Natural killer cell (primary cell): ENCODE measurements around the gene RAB39A. TPM values are rescaled to one million over a fixed set of nuclear protein-coding genes. Genes with fewer than 3 reads are reported as not detected.

Source experiments
- ATAC-seq, 3 donors: fragments of 150-1000 bp in 2 of 3; fragments of 200-7000 bp in 1 of 3; cut with Tn5 transposase; 1 replicate in 1 of 3; 2 replicates in 2 of 3; pipeline ENCODE4 v1.10.0; 2021; ENCODE audit warnings: mild to moderate bottlenecking in 2 of 3, moderate library complexity in 2 of 3
- DNase-seq, 2 donors: peaks; one replicate each; pipeline versions ENCODE4 v3.0.0 to v3.0.0-alpha.2; 2013 to 2021; ENCODE audit warnings: mixed read lengths in 1 of 2
- H3K27ac ChIP-seq: one replicate; pipeline ENCODE4 v1.5.1; 2013; ENCODE audit warnings: mild to moderate bottlenecking, low read length
- H3K27me3 ChIP-seq: one replicate; pipeline ENCODE4 v1.6.1; 2013; ENCODE audit warnings: low read length; ENCODE audit not compliant: control insufficient read depth, insufficient read depth
- H3K36me3 ChIP-seq: one replicate; pipeline ENCODE4 v1.6.1; 2013; ENCODE audit warnings: low read length; ENCODE audit not compliant: control insufficient read depth, insufficient read depth
- H3K4me1 ChIP-seq: one replicate; pipeline ENCODE4 v1.6.1; 2013; ENCODE audit warnings: low read length; ENCODE audit not compliant: control insufficient read depth, insufficient read depth
- H3K4me3 ChIP-seq: one replicate; pipeline ENCODE4 v1.5.1; 2013; ENCODE audit warnings: low read length
- H3K9me3 ChIP-seq: one replicate; pipeline ENCODE4 v1.6.1; 2013; ENCODE audit warnings: low read length; ENCODE audit not compliant: control insufficient read depth, insufficient read depth
- H3K27ac Mint-ChIP-seq, 2 donors: one replicate each; pipeline ENCODE4 v1.8.0; 2022; ENCODE audit warnings: mild to moderate bottlenecking in 2 of 2, mixed read lengths in 2 of 2, moderate library complexity in 1 of 2
- H3K27me3 Mint-ChIP-seq, 2 donors: one replicate each; pipeline ENCODE4 v1.8.0; 2022; ENCODE audit warnings: low read depth in 2 of 2, mixed read lengths in 2 of 2
- H3K36me3 Mint-ChIP-seq: one replicate; pipeline ENCODE4 v1.8.0; 2022; ENCODE audit warnings: mixed read lengths
- H3K4me1 Mint-ChIP-seq, 2 donors: one replicate each; pipeline ENCODE4 v1.8.0; 2022; ENCODE audit warnings: mixed read lengths in 2 of 2
- H3K4me3 Mint-ChIP-seq: one replicate; pipeline ENCODE4 v1.8.0; 2022; ENCODE audit warnings: mild to moderate bottlenecking, moderate library complexity, mixed read lengths
- H3K9me3 Mint-ChIP-seq, 2 donors: one replicate each; pipeline ENCODE4 v1.8.0; 2022; ENCODE audit warnings: mixed read lengths in 2 of 2
- CTCF ChIP-seq: fragments of 200-600 bp; IDR thresholded peaks from one replicate; pipeline ENCODE4 v1.8.0; 2022; ENCODE audit warnings: antibody characterized with exemption
- WGBS: methylation state at CpG from one replicate; pipeline ENCODE4 v1.1.7; 2013; ENCODE audit warnings: missing lambda C conversion rate; ENCODE audit not compliant: insufficient coverage; 5-methylcytosine and 5-hydroxymethylcytosine counted together
- intact Hi-C: fragments of 100-400 bp; cut with micrococcal nuclease; formaldehyde crosslinking; loops from one replicate; pipeline ENCODE4 v1.14.2; 2022
- total RNA-seq, 4 donors: library from RNA; stranded (reverse); fragments of 120-200 nt in 1 of 4; gene quantifications; one replicate each; pipeline versions ENCODE4 v1.2.3 to v1.2.4, GENCODE V29; 2013 to 2022

Gene RAB39A
- total RNA-seq, 3 donors from 2014 or later (not counting 1 experiment from before 2014, with no cell fraction given), result 0.14 to 0.20 TPM; not detected in 1

- Mint-ChIP-seq H3K36me3 (no peaks in the 10 kb centered on the region), H3K27ac (no peak overlapping the region), H3K27me3 (no peaks in the 10 kb centered on the region), H3K9me3 (no peaks in the 10 kb centered on the region), H3K4me1 (peaks cover 45 to 47% of the 10 kb centered on the region in 2 donors), H3K4me3 (no peak overlapping the region)
- Histone ChIP-seq H3K4me3 (no peak overlapping the region), H3K27me3 (no peaks in the 10 kb centered on the region), H3K27ac (no peak overlapping the region), H3K9me3 (no peaks in the 10 kb centered on the region), H3K4me1 (peaks cover 11% of the 10 kb centered on the region), H3K36me3 (peaks cover under 1% of the 10 kb centered on the region)
- intact Hi-C loops, result no loop called here
- TF ChIP-seq CTCF, result no peak
- WGBS, result 95% methylated on average over 3 of the region's 5 CpGs
- ATAC-seq, result no peak
- DNase-seq, result no peak
Observed at GRCh38 chr11:108012139-108012725, 84.0 kb downstream of the RAB39A start.

Other genes with a start within 250 kb of the RAB39A start
- not detected for gene SLN, start 216.4 kb upstream of the RAB39A start, total RNA-seq
- 1 to 10 TPM; 1.2 to 3.7 (median 2.7) TPM for gene SLC35F2, start 69.7 kb upstream of the RAB39A start, total RNA-seq
- gene CUL5, start 80.5 kb downstream of the RAB39A start, total RNA-seq, result 10 to 100 TPM; 59.1 to 68.3 (median 60.2) TPM
- gene ACAT1, start 193.1 kb downstream of the RAB39A start, total RNA-seq, result 10 to 100 TPM in 2 of 3 donors, 1 to 10 TPM in 1; 7.4 to 15.4 (median 10.9) TPM